GM12878 (cell line): ENCODE results near the gene FIG4. TPM values are rescaled to one million over a fixed set of nuclear protein-coding genes. Genes with fewer than 3 reads are reported as not detected.

ENCODE experiments used
- ATAC-seq: fragments of 200-7000 bp; cut with Tn5 transposase; 3 replicates; pipeline ENCODE4 v1.9.1; 2020; ENCODE audit warnings: mild to moderate bottlenecking, moderate library complexity
- BruUV-seq: library from RNA; stranded (reverse); fragments of 400-500 nt; replicated peaks from 2 replicates; lab custom pipeline; 2021; lab: Mats Ljungman, UMichigan
- CTCF ChIA-PET: fragments of 300-600 bp; sonication (Branson Sonifier 250); formaldehyde crosslinking; extraction: SDS; loops from one replicate; lab custom pipeline; 2021; ENCODE audit warnings: inconsistent platforms; lab: Yijun Ruan, JAX
- POLR2A ChIA-PET: fragments of 350-600 bp; formaldehyde crosslinking; extraction: SDS; loops from one replicate; lab custom pipeline; 2021; ENCODE audit warnings: inconsistent platforms; lab: Charles Lee
- RAD21 ChIA-PET: fragments of 300-600 bp; sonication (Branson Sonifier 250); formaldehyde crosslinking; loops from one replicate; lab custom pipeline; 2023; ENCODE audit warnings: antibody characterized with exemption; ENCODE audit not compliant: unreplicated experiment; lab: Charles Lee
- SMC1A ChIA-PET: fragments of 300-600 bp; sonication (Branson Sonifier 250); formaldehyde crosslinking; loops from one replicate; lab custom pipeline; 2023; ENCODE audit not compliant: unreplicated experiment, uncharacterized antibody; lab: Charles Lee
- DNase-seq: peaks from one replicate; pipeline ENCODE4 v3.0.0-alpha.2; 2011; ENCODE audit warnings: low read depth, low spot score
- FAIRE-seq: peaks from 3 replicates; lab custom pipeline; 2011; peaks lifted over from hg19 to GRCh38; lab: Jason Lieb, UNC
- H2AFZ ChIP-seq: 2 replicates; pipeline ENCODE4 v1.6.0; 2011; ENCODE audit warnings: low read depth, low read length, control low read depth; ENCODE audit not compliant: control insufficient read depth
- H3K27ac ChIP-seq: 2 replicates; pipeline ENCODE4 v1.5.1; 2011; ENCODE audit warnings: control low read depth; ENCODE audit not compliant: control insufficient read depth, insufficient read depth
- H3K27me3 ChIP-seq, 2 experiments: replicated peaks in 1 of 2; 2 replicates each; pipeline versions ENCODE4 v1.6.0 to v1.6.1; 2011; ENCODE audit warnings: low read length in 1 of 2; ENCODE audit not compliant: control insufficient read depth in 2 of 2, insufficient read depth in 2 of 2
- H3K36me3 ChIP-seq, 2 experiments: 2 replicates each; pipeline ENCODE4 v1.5.1; 2011; ENCODE audit warnings: low read length in 1 of 2; ENCODE audit not compliant: control insufficient read depth in 2 of 2, insufficient read depth in 2 of 2
- H3K4me1 ChIP-seq: 2 replicates; pipeline ENCODE4 v1.6.1; 2011; ENCODE audit warnings: mild to moderate bottlenecking, low read length, moderate library complexity, mixed read lengths; ENCODE audit not compliant: control insufficient read depth, insufficient read depth
- H3K4me2 ChIP-seq: 2 replicates; pipeline ENCODE4 v1.6.0; 2011; ENCODE audit warnings: control low read depth; ENCODE audit not compliant: control insufficient read depth, insufficient read depth
- H3K4me3 ChIP-seq: fragments of 200-600 bp; sonication (generic); 2 replicates; pipeline ENCODE4 v1.5.1; 2016
- H3K79me2 ChIP-seq: 2 replicates; pipeline ENCODE4 v1.6.0; 2011; ENCODE audit warnings: low read length; ENCODE audit not compliant: control insufficient read depth, insufficient read depth
- H3K9ac ChIP-seq: 2 replicates; pipeline ENCODE4 v1.8.0; 2011; ENCODE audit warnings: low read length, control low read depth, mixed read lengths; ENCODE audit not compliant: control insufficient read depth, insufficient read depth
- H3K9me3 ChIP-seq: replicated peaks from 3 replicates; pipeline ENCODE4 v1.5.1; 2011; ENCODE audit warnings: mild to moderate bottlenecking, low read length; ENCODE audit not compliant: control insufficient read depth, insufficient read depth
- H4K20me1 ChIP-seq: 2 replicates; pipeline ENCODE4 v1.6.0; 2011; ENCODE audit not compliant: control insufficient read depth, insufficient read depth
- DPF2 ChIP-seq: fragments of 450-650 bp; IDR thresholded peaks from 2 replicates; pipeline ENCODE4 v1.6.1; 2017; ENCODE audit warnings: mild to moderate bottlenecking
- ETV6 ChIP-seq, 2 experiments: fragments of 450-650 bp in 1 of 2; IDR thresholded peaks in 1 of 2; conservative IDR thresholded peaks in 1 of 2; 2 replicates each; pipeline ENCODE4 v1.6.1; 2014; ENCODE audit warnings: antibody characterized with exemption in 1 of 2, borderline replicate concordance in 1 of 2, low read depth in 1 of 2, mild to moderate bottlenecking in 1 of 2, moderate library complexity in 1 of 2
- LARP7 ChIP-seq: fragments of 450-650 bp; IDR thresholded peaks from 2 replicates; pipeline ENCODE4 v1.6.1; 2017; ENCODE audit warnings: mild to moderate bottlenecking
- ZBTB40 ChIP-seq: fragments of 450-650 bp; IDR thresholded peaks from 2 replicates; pipeline ENCODE4 v1.6.1; 2016; ENCODE audit warnings: mild to moderate bottlenecking, moderate library complexity, borderline replicate concordance
- ZNF274 ChIP-seq: IDR thresholded peaks from one replicate; pipeline ENCODE4 v1.8.0; 2011; ENCODE audit not compliant: insufficient read length, insufficient read depth
- WGBS: methylation state at CpG from one replicate; pipeline ENCODE4 v1.1.6; 2016; ENCODE audit warnings: low lambda C conversion rate; ENCODE audit not compliant: insufficient replicate concordance, insufficient coverage; ENCODE audit errors: missing lambda C conversion rate; 5-methylcytosine and 5-hydroxymethylcytosine counted together
- in situ Hi-C: fragments of 300-500 bp; cut with MboI; formaldehyde crosslinking; loops from 9 replicates; pipeline ENCODE4 v1.14.3; 2018; ENCODE audit warnings: mixed read lengths
- intact Hi-C: fragments of 100-400 bp; cut with micrococcal nuclease; formaldehyde crosslinking; loops from one replicate; pipeline ENCODE4 v1.14.2; 2022; ENCODE audit not compliant: unreplicated experiment
- polyA plus RNA-seq, 11 experiments: library from polyadenylated mRNA; depleted of rRNA in 4 of 11; unstranded in 6 of 11; stranded (reverse) in 5 of 11; fragments of >200 nt; fragmentation: Nextera tagmentation in 4 of 11; fragmentation: Illumina TruSeq in 1 of 11; extraction: Ambion mirVana in 4 of 11; extraction: Trizol in 1 of 11; gene quantifications; 1 replicate in 1 of 11; 2 replicates in 10 of 11; pipeline versions ENCODE4 v1.2.1 to v1.2.3, GENCODE V29; 2011 to 2016; ENCODE audit warnings: inconsistent platforms in 2 of 11, missing spikeins in 2 of 11, low read depth in 1 of 11
- total RNA-seq, 4 experiments: library from RNA; depleted of rRNA in 3 of 4; stranded (reverse); fragments of >200 nt in 3 of 4; fragmentation: Illumina TruSeq in 1 of 4; extraction: Trizol in 1 of 4; gene quantifications; 2 replicates each; pipeline versions ENCODE4 v1.2.1 to v1.2.3, GENCODE V29; 2013 to 2021

Gene FIG4
- total and polyA plus RNA-seq, 10 of the 15 experiments (the other 5 are each of a cell fraction or from before 2014, with no cell fraction given), result 3.8 to 23.2 (median 11.8) TPM

GRCh38 chr6:109669811-109670210 is 21.3 kb upstream of the FIG4 start:
- intact Hi-C loops, result no loop called here
- Histone ChIP-seq H3K36me3 (no peaks in the 10 kb centered on the region), H3K4me3 (no peak overlapping the region), H3K4me2 (no peak overlapping the region), H3K27ac (no peak overlapping the region), H3K79me2 (no peaks in the 10 kb centered on the region), H3K9ac (no peak overlapping the region), H3K4me1 (no peaks in the 10 kb centered on the region), H2AFZ (no peak overlapping the region), H3K9me3 (no peaks in the 10 kb centered on the region), H4K20me1 (no peaks in the 10 kb centered on the region), H3K27me3 (no peaks in the 10 kb centered on the region)
- RAD21 ChIA-PET, result no interaction called here
- no TSS peak for BruUV-seq
- POLR2A ChIA-PET, result no interaction called here
- CTCF ChIA-PET, result no interaction called here
- TF ChIP-seq ZNF274, result no peak
- no peak for FAIRE-seq
- in situ Hi-C loops, result no loop called here
- SMC1A ChIA-PET, result interaction anchor here (1.6 kb wide), 1 partner anchor 9 kb away, joined by 5 read pairs; no protein-coding TSS in a partner anchor
- DNase-seq, result no peak
- 69% methylated on average over 4 of the region's 4 CpGs for WGBS
- no peak for ATAC-seq

GRCh38 chr6:109671733-109672132 is 19.4 kb upstream of the FIG4 start:
- H3K4me1 ChIP-seq, result no peaks in the 10 kb centered on the region

More at GRCh38 chr6:109671733-109672132, 19.4 kb upstream of the FIG4 start:
- H3K4me2 ChIP-seq, result no peak overlapping the region
- no peak overlapping the region for H3K27ac ChIP-seq
- 50% methylated on average over 2 of the region's 2 CpGs for WGBS
- H3K9ac ChIP-seq, result no peak overlapping the region
- in situ Hi-C loops, result no loop called here
- H2AFZ ChIP-seq, result no peak overlapping the region
- TF ChIP-seq ZNF274 (no peak), DPF2 (no peak), ETV6 (conservative IDR thresholded peaks at IDR 0.05 in 1 of 2, IDR thresholded peaks at IDR 0.05 in 1 of 2; ENCODE audit: borderline replicate concordance in 1 of 2, low read depth in 1 of 2) (no peak), LARP7 (no peak), ZBTB40 (no peak)
- TF ChIP-seq, all 136 proteins: peak for 0
- ChIA-PET RAD21 (no interaction called here), SMC1A (interaction anchor here (0.5 to 0.7 kb wide), 2 partner anchors 130 to 1458 kb away, joined by 3 read pairs; no protein-coding TSS in a partner anchor), CTCF (interaction anchor here (0.6 to 0.7 kb wide), 2 partner anchors 19 to 45 kb away, joined by 3 read pairs; partner anchors contain the start of genes AK9 and FIG4), POLR2A (no interaction called here)
- no peak for ATAC-seq
- FAIRE-seq, result no peak
- Histone ChIP-seq H3K79me2 (no peaks in the 10 kb centered on the region), H3K27me3 (no peaks in the 10 kb centered on the region), H4K20me1 (no peaks in the 10 kb centered on the region), H3K4me3 (no peak overlapping the region), H3K9me3 (no peaks in the 10 kb centered on the region), H3K36me3 (no peaks in the 10 kb centered on the region)
- no TSS peak for BruUV-seq
- DNase-seq, result no peak
- intact Hi-C loops, result no loop called here
